Glomerular visceral epithelial cell (primary cell): ENCODE results near the gene CNOT1.
"Not testable (repeated sequence)": the region's sequence is repeated elsewhere in the genome, so short reads cannot be mapped to it uniquely, and the experiment has no call there.

Source experiments
- DNase-seq: peaks from one replicate; pipeline ENCODE4 v3.0.0-alpha.2; 2016; ENCODE audit errors: extremely low spot score

CNOT1 gene

GRCh38 chr16:58503166-58503862, 126.3 kb downstream of the CNOT1 start:
- DNase-seq: no peak

GRCh38 chr16:58502217-58502921, 127.3 kb downstream of the CNOT1 start:
- DNase-seq: no peak

- no peak for DNase-seq
Measured at GRCh38 chr16:58501242-58502131, 128.1 kb downstream of the CNOT1 start.

- no peak for DNase-seq
Measured at GRCh38 chr16:58500430-58501241, 129.0 kb downstream of the CNOT1 start.

GRCh38 chr16:58499615-58500351, 129.8 kb downstream of the CNOT1 start, which contains the start of gene NDRG4:
NDRG4 (plus strand) TSS chr16:58500143; CDS start chr16:58500249, 106 bp downstream.
- peak; percentile 91 for DNase-seq

GRCh38 chr16:58499092-58499511, 130.5 kb downstream of the CNOT1 start:
- DNase-seq: no peak

- no peak for DNase-seq
Measured at GRCh38 chr16:58498341-58499091, 131.1 kb downstream of the CNOT1 start.

GRCh38 chr16:58497935-58498334, 131.7 kb downstream of the CNOT1 start:
- DNase-seq: no peak

GRCh38 chr16:58497468-58497867, 132.2 kb downstream of the CNOT1 start:
- DNase-seq: no peak

- DNase-seq: no peak
Measured at GRCh38 chr16:58495521-58496331, 133.9 kb downstream of the CNOT1 start.

- DNase-seq: peak; percentile 91
Measured at GRCh38 chr16:58494981-58495520, 134.6 kb downstream of the CNOT1 start.

GRCh38 chr16:58493756-58494431, 135.7 kb downstream of the CNOT1 start:
- DNase-seq: no peak

GRCh38 chr16:58492735-58493134, 136.9 kb downstream of the CNOT1 start:
- DNase-seq: no peak

GRCh38 chr16:58492066-58492465, 137.6 kb downstream of the CNOT1 start:
- DNase-seq: no peak

GRCh38 chr16:58490539-58490938, 139.1 kb downstream of the CNOT1 start:
- not testable (repeated sequence) for DNase-seq

GRCh38 chr16:58490065-58490464, 139.6 kb downstream of the CNOT1 start:
- no peak for DNase-seq

- DNase-seq: no peak
Measured at GRCh38 chr16:58488531-58488930, 141.1 kb downstream of the CNOT1 start.
